Measurements from ENCODE around the gene SLC35E3. TPM values are rescaled to one million over a fixed set of nuclear protein-coding genes. Genes with fewer than 3 reads are reported as not detected.

The SLC35E3 gene
- total and polyA plus RNA-seq, 2 experiments from 2014 or later, result 6.9 to 25.4 TPM

GRCh38 chr12:68750506-68750905 is 4.5 kb downstream of the SLC35E3 start:
- no peaks in the 10 kb centered on the region for H3K9me3 ChIP-seq (ENCODE audit: low read depth)
- peaks cover 18% of the 10 kb centered on the region for H3K4me1 ChIP-seq (ENCODE audit: low read depth)
- H3K36me3 ChIP-seq, result peaks cover 16% of the 10 kb centered on the region
- TF ChIP-seq, protein P1, sequence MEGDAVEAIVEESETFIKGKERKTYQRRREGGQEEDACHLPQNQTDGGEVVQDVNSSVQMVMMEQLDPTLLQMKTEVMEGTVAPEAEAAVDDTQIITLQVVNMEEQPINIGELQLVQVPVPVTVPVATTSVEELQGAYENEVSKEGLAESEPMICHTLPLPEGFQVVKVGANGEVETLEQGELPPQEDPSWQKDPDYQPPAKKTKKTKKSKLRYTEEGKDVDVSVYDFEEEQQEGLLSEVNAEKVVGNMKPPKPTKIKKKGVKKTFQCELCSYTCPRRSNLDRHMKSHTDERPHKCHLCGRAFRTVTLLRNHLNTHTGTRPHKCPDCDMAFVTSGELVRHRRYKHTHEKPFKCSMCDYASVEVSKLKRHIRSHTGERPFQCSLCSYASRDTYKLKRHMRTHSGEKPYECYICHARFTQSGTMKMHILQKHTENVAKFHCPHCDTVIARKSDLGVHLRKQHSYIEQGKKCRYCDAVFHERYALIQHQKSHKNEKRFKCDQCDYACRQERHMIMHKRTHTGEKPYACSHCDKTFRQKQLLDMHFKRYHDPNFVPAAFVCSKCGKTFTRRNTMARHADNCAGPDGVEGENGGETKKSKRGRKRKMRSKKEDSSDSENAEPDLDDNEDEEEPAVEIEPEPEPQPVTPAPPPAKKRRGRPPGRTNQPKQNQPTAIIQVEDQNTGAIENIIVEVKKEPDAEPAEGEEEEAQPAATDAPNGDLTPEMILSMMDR (IDR thresholded peaks at IDR 0.05; ENCODE audit: low read depth, low read length), result no peak
- no peak for DNase-seq (ENCODE audit: low read depth in 1 of 2, low spot score in 1 of 2)
- H3K4me3 ChIP-seq, result no peak overlapping the region
- no peaks in the 10 kb centered on the region for H3K27me3 ChIP-seq
- H3K27ac ChIP-seq, result peak overlapping the region; percentile 4

DNA sequence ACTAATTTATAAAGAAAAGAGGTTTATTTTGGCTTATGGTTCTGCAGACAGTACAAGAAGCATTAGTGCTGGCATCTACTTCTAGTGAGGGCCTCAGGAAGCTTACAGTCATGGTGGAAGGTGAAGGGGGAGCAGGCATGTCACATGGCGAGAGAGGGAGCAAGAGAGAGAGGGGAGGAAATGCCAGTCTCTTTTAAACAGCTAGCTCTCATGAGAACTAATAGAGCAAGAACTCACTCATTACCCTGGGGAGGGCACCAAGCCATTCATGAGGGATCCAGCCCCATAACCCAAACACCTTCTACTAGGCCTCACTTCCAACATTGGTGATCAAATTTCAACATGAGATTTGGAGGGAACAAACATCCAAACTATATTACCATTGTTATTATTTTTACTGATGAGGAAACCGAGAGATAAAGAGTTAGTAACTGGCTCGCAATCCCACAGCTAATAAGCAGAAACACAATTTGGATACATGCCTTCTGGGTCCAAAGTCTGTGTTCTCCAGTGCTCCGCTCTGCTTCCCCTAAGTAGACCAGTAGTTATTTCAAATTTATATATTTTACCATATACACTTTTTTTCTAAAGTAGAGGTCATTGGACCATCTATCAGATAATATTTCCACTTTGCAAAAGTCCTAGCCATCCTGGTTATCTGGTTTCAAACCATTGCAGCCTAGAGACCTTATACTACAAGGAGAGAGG is 9.7 kb downstream of the SLC35E3 start:
- Histone ChIP-seq H3K9me3 (ENCODE audit: low read depth) (no peaks in the 10 kb centered on the region), H3K4me3 (no peak overlapping the region), H3K36me3 (peaks cover 30% of the 10 kb centered on the region), H3K27ac (no peak overlapping the region), H3K27me3 (no peaks in the 10 kb centered on the region), H3K4me1 (ENCODE audit: low read depth) (no peaks in the 10 kb centered on the region)
- no peak for DNase-seq (ENCODE audit: low read depth in 1 of 2, low spot score in 1 of 2)
- TF ChIP-seq, protein P1 (IDR thresholded peaks at IDR 0.05; ENCODE audit: low read depth, low read length), result no peak

DNA sequence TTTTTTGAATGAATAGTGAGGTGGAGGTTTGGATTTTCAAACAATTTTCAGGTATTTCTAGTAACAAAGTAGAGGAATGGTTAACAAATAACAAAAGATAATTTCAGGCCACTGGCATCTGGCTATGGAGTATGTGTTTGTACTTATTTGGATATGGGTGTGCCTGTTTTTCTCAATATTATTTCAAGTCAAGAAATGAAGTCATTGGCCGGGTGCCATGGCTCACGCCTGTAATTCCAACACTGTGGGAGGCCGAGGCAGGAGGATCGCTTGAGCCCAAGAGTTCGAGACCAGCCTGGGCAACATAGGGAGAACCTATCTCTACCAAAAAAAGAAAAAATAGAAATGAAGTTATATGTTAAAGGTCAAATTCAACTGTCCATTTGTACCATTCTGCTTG is 13.9 kb downstream of the SLC35E3 start:
- Histone ChIP-seq H3K9me3 (ENCODE audit: low read depth) (no peaks in the 10 kb centered on the region), H3K4me1 (ENCODE audit: low read depth) (no peaks in the 10 kb centered on the region), H3K27ac (no peak overlapping the region), H3K36me3 (peaks cover 18% of the 10 kb centered on the region), H3K4me3 (no peak overlapping the region), H3K27me3 (no peaks in the 10 kb centered on the region)
- DNase-seq (ENCODE audit: low read depth in 1 of 2, low spot score in 1 of 2), result no peak
- TF ChIP-seq, protein P1 (IDR thresholded peaks at IDR 0.05; ENCODE audit: low read depth, low read length), result no peak

DNA sequence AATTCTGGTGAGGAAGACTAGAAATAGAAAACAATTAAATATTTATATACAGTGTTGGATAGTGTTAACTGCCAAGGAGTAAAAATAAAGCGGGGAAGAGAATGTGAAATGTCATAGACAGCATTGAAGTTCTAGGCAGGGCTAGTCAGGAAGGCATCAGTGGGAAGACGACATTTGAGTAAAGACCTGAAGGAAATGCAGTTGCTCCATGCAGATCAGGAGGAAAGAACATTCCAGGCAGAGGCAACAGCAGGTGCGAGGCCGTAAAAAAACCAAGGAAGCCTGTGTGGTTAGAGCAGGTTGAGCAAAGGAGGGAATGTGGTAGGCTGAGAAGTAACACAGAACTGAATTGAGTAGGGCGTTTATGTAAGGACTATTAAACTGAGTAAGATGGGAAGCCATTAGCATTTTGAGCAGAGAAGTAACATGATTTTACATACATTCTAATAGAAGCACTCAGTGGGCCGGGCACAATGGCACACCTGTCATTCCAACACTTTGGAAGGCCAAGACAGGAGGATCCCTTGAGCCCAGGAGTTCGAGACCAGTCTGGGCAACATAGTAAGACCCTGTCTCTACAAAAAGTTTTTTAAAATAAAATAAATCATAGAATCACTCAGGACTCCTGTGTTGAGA is 14.9 kb downstream of the SLC35E3 start:
- H3K4me1 ChIP-seq (ENCODE audit: low read depth), result no peaks in the 10 kb centered on the region
- DNase-seq (ENCODE audit: low read depth in 1 of 2, low spot score in 1 of 2), result no peak
- TF ChIP-seq, protein P1 (IDR thresholded peaks at IDR 0.05; ENCODE audit: low read depth, low read length), result no peak
- no peak overlapping the region for H3K27ac ChIP-seq
- H3K27me3 ChIP-seq, result no peaks in the 10 kb centered on the region
- no peak overlapping the region for H3K4me3 ChIP-seq
- H3K9me3 ChIP-seq (ENCODE audit: low read depth), result no peaks in the 10 kb centered on the region
- H3K36me3 ChIP-seq, result peaks cover 13% of the 10 kb centered on the region

GRCh38 chr12:68761442-68761812 is 15.5 kb downstream of the SLC35E3 start:
- Histone ChIP-seq H3K9me3 (ENCODE audit: low read depth) (no peaks in the 10 kb centered on the region), H3K4me3 (no peak overlapping the region), H3K27me3 (no peaks in the 10 kb centered on the region), H3K36me3 (peaks cover 13% of the 10 kb centered on the region), H3K27ac (no peak overlapping the region), H3K4me1 (ENCODE audit: low read depth) (no peaks in the 10 kb centered on the region)
- TF ChIP-seq, protein P1 (IDR thresholded peaks at IDR 0.05; ENCODE audit: low read depth, low read length), result no peak
- DNase-seq (ENCODE audit: low read depth in 1 of 2, low spot score in 1 of 2), result no peak

Data from cardiac muscle cell (in vitro differentiated cells and primary cell).